T-helper 1 cell treated with Interleukin-12 subunit alpha and Interleukin-12 subunit beta and Interleukin-4 antibody, amounts not matched to agents 30 ng/mL and 1 ng/mL, for 36 hours (primary cell): ENCODE measurements around the gene CD19. TPM values are rescaled to one million over a fixed set of nuclear protein-coding genes. Genes with fewer than 3 reads are reported as not detected.
"Not testable (repeated sequence)": the region's sequence is repeated elsewhere in the genome, so short reads cannot be mapped to it uniquely, and the experiment has no call there.

Experiments used
- intact Hi-C: fragments of 100-400 bp; cut with micrococcal nuclease; formaldehyde crosslinking; loops from one replicate; pipeline ENCODE4 v1.15.1; 2024
- total RNA-seq: library from RNA; stranded (reverse); gene quantifications from 2 replicates; pipeline ENCODE4 v1.2.3, GENCODE V29; 2022

CD19 gene
- total RNA-seq, 1 donor from 2014 or later, result not detected

- intact Hi-C loops, result loop anchor here (10.0 kb wide), 2 partner anchors 381 to 441 kb away; partner anchors contain the start of genes APOBR, CLN3 and SGF29
These were observed 3.6 kb downstream of the CD19 start for GRCh38 chr16:28935346-28935745.

DNA sequence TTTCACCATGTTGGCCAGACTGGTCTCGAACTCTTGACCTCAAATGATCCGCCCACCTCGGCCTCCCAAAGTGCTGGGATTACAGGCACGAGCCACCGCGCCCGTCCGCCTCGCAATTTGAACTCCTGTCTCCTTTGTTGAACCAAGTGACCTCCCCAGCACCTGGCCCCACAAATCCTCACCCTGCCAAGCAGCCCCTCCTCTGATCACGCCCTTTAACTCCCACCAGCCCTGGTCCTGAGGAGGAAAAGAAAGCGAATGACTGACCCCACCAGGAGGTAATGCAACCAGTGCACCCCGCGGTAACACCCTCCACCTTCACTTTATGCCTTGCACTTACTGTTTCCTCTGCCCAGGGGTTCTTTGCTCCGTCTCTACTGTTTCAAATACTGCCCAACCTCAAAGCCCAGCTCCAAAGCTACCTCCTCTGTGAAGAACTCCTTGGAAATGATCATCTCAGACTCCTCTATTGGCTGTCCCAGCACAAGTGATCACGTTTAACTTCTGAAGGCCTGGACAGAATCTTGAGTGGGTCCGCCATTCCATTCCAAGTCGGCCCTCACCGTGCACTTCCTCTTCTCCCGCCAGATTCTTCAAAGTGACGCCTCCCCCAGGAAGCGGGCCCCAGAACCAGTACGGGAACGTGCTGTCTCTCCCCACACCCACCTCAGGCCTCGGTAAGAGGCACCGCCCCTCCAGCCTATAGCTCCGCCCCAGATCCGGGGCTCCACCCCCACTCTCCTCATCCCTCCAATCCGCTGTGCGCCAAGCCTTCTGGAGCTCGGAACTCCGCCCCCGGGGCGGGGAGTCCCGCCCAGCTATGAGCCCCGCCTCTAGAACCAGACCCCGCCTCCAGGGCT lies 4.4 kb downstream of the CD19 start:
- intact Hi-C loops, result loop anchor here (1.0 to 10.0 kb wide), 4 partner anchors 11 to 441 kb away; partner anchors contain the start of genes APOBR, CLN3, NFATC2IP and RABEP2

DNA sequence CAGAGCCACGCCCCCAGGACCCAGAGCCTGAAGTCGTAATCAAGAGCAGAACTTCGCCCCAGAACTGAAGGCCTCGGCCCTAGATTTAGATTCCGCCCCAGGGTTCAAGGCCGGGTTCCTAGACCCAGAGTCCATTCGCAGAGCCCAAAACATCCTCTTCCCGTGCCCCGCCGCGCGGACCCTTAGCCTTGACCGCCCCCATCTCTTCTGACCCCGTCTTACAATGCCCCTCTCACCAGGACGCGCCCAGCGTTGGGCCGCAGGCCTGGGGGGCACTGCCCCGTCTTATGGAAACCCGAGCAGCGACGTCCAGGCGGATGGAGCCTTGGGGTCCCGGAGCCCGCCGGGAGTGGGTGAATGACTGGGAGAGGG lies 5.0 kb downstream of the CD19 start:
- intact Hi-C loops, result loop anchor here (1.0 to 10.0 kb wide), 4 partner anchors 11 to 442 kb away; partner anchors contain the start of genes APOBR, CLN3, NFATC2IP and RABEP2

- intact Hi-C loops, result loop anchor here (10.0 kb wide), 2 partner anchors 383 to 443 kb away; partner anchors contain the start of genes APOBR, CLN3 and SGF29
These were observed 5.6 kb downstream of the CD19 start for GRCh38 chr16:28937222-28937876.

- intact Hi-C loops, result loop anchor here (10.0 kb wide), 2 partner anchors 384 to 444 kb away; partner anchors contain the start of genes APOBR, CLN3 and SGF29
These were observed 7.0 kb downstream of the CD19 start for GRCh38 chr16:28938721-28939120.

DNA sequence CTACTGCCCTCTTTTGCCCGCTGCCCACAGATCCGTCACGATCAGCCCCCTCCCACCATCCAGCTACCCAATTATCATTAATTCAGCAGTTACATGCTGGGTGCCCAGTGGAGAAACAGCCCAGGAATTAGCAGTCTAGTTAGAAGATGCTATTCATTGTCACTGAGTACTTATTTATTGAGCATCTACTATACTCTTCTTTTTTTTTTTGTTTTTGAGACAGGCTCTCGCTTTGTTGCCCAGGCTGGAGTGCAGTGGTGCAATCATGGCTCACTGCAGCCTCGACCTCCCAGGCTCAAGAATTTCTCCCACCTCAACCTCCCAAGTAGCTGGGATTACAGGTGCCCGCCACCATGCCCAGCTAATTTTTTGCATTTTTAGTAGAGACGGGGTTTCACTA lies 8.1 kb downstream of the CD19 start:
- intact Hi-C loops, result loop anchor here (10.0 kb wide), 2 partner anchors 385 to 445 kb away; partner anchors contain the start of genes APOBR, CLN3 and SGF29

DNA sequence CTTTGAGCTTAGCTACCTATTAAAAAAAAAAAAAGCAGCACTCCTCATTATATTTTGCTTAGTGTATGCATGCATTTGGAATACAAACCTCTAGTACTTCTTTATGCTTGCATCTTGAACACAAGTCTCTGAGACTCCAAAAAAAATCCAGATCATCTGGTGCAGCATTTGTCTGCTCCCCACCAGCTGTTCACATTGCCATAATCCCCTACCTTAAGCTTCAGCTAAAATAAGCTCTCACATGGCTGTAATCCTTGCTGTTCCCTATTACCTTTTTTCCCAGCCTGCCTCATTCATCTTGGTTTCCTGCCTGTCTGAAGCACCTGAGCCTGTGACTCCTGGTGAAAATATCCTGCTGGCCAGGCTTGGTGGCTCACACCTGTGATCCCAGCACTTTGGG lies 11.5 kb downstream of the CD19 start:
- intact Hi-C loops, result no loop called here

DNA sequence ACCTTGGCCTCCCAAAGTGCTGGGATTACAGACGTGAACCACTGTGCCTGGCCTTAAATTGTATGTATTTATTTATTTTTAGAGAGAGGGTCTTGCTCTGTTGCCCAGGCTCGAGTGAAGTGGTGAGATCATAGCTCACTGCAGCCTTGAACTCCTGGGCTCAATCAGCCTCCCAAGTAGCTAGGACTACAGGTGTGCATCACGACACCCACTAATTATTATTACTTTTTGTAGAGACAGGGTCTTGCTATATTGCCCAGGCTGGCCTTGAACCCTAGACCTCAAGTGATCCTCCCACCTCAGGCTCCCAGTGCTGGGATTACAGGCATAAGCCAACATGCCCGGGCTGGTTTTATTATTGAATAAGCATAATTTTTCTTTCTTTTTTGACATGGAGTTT lies 14.9 kb downstream of the CD19 start:
- intact Hi-C loops, result no loop called here

DNA sequence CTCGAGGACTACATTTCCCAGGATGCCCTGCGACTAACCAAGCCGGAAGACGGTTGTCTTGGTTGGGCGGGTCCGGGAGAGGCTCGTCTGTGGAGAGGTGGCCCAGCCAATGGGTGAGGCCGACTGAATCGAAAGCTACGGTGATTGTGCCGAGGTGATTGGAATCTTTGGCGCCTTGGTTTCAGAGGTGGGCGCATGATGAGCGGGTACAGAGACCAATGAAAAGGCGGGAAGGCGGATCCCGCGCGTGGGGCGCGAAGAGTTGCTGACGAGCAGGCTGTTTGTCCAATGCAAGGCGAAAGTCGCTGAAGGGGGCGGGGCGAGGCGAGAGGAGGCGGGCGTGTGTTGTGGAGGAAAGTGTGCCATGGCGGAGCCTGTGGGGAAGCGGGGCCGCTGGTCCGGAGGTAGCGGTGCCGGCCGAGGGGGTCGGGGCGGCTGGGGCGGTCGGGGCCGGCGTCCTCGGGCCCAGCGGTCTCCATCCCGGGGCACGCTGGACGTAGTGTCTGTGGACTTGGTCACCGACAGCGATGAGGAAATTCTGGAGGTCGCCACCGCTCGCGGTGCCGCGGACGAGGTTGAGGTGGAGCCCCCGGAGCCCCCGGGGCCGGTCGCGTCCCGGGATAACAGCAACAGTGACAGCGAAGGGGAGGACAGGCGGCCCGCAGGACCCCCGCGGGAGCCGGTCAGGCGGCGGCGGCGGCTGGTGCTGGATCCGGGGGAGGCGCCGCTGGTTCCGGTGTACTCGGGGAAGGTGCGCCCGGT lies 19.1 kb downstream of the CD19 start, which contains the start of gene NFATC2IP:
TSS of gene NFATC2IP (plus strand) at position 290 of the 762 bp plus-strand sequence. CDS start at position 365, 75 bp downstream.
- intact Hi-C loops, result loop anchor here (1.0 to 5.0 kb wide), 8 partner anchors 15 to 127 kb away; partner anchors contain the start of genes LAT, RABEP2, SH2B1 and SPNS1

GRCh38 chr16:28951410-28951943 lies 19.7 kb downstream of the CD19 start:
- intact Hi-C loops, result loop anchor here (2.0 to 5.0 kb wide), 3 partner anchors 33 to 104 kb away; partner anchors contain the start of genes LAT, SH2B1 and TUFM

DNA sequence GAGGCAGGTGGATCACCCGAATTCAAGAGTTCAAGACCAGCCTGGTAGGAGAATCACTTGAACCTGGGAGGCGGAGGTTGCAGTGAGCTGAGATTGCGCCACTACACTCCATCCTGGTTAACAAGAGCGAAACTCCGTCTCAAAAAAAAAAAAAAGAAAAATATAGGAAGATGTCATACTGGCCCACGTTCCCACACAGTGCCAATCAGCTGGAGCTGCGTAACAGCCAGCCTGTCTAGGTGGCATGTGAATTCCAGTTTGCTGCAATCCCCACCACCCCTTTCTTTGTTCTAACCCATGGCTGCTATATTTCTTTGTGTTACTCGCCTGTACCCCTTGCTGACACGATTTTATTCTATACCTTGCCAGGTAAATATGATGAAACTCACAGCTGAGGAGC lies 26.4 kb downstream of the CD19 start:
- intact Hi-C loops, result no loop called here

GRCh38 chr16:28958836-28959235 lies 27.1 kb downstream of the CD19 start:
- intact Hi-C loops, result no loop called here

DNA sequence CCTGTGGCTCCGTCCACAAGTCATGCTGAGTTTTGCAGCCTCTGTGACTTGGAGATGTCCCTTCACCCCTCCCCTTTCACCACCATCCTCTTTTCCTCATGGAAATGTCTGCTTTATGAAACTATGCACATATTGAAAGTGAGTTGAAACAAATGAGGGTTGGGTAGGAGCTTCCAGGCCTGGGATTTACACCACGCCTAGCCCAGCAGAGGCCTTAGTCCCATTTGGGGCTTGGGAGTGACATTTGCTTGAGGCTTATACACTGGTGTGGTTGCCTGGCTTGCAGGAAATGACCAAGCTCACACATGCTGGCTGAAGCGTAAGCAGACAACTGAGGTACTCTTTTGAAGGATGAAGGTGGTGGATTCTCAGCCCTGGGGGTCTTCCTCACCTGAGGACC lies 32.3 kb downstream of the CD19 start:
- intact Hi-C loops, result no loop called here

GRCh38 chr16:28964496-28964895 lies 32.7 kb downstream of the CD19 start:
- intact Hi-C loops, result no loop called here

GRCh38 chr16:28967156-28967555 lies 35.4 kb downstream of the CD19 start:
- intact Hi-C loops, result no loop called here

DNA sequence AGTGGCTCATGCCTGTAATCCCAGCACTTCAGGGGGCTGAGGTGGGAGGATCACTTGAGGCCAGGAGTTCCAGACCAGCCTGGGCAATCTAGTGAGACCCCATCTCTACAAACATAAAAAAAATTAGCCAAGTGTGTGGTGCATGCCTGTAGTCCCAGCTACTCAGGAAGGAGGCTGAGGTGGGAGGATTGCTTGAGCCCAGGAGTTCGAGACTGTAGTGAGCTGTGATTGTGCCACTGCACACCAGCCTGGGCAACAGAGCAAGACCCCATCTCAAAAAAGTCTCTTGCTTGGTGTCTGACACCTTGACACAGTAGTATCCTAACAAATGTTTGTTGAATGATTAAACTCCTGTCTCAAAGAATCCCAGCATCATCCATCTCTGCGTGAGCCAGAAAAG lies 37.9 kb downstream of the CD19 start:
- intact Hi-C loops, result not testable (repeated sequence)

GRCh38 chr16:28974007-28974436 lies 42.3 kb downstream of the CD19 start:
- intact Hi-C loops, result loop anchor here (1.0 to 2.0 kb wide), 7 partner anchors 11 to 150 kb away; partner anchors contain the start of genes LAT, NFATC2IP and RABEP2

GRCh38 chr16:28974437-28975157 lies 42.8 kb downstream of the CD19 start, which contains the start of gene SPNS1:
TSS of gene SPNS1 (plus strand) at chr16:28974778. CDS start at chr16:28975152, 374 bp downstream.
- intact Hi-C loops, result loop anchor here (1.0 to 2.0 kb wide), 7 partner anchors 11 to 150 kb away; partner anchors contain the start of genes LAT, NFATC2IP and RABEP2

DNA sequence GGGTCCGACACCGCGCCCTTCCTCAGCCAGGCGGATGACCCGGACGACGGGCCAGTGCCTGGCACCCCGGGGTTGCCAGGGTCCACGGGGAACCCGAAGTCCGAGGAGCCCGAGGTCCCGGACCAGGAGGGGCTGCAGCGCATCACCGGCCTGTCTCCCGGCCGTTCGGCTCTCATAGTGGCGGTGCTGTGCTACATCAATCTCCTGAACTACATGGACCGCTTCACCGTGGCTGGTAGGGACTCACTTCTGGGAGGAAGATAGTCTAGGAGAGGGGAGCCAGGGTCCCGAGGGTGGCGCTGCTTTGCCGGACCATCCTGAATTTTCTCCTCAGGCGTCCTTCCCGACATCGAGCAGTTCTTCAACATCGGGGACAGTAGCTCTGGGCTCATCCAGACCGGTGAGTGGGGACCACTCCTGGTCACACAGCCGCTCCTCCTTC lies 43.4 kb downstream of the CD19 start:
- intact Hi-C loops, result loop anchor here (2.0 kb wide), 1 partner anchor 16 kb away; no protein-coding TSS in a partner anchor
